DMS79 (cell line): ENCODE data around the gene SLC8A1.

Experiments used
- DNase-seq: peaks from one replicate; lab custom pipeline; 2025; lab: John Stamatoyannopoulos, UW

The SLC8A1 gene

DNA sequence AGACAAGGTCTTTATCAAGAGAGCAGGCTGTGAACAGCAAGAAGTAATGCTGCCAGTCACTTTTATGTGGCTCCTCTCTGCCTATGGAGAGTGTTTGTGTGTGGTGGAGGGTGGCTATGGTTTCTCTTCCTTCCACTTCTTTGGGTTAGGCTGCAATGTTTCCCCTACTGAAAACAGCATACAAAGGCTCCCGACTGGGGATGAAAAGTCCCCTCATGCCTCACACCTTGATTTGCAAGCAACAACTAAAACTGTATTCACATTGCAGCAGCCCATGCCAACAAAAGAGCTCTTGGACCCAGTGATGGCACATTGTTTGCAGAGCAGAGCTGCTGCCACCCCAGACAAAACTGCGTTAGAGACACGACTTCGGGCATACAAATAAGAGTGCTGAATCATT is 301.6 kb downstream of the SLC8A1 start:
- DNase-seq = no peak

DNA sequence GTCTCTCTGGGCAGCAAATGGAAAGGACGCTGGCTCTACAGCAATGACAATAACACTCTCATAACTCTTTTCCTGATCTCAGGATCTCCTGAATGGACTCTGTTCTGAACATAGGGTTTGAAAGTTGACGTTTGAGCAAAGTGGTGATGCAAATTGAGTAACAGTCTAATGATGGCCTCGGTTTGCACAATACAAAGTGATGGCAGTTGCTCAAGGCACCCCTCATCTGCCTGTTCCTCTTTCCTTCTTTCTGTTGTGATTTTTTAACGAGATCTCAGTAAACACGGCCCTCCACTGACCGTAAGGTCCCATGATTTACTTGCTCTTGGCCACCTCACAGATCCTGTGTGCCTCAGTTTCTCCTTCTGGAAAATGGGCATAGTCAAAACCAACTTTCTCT is 303.6 kb downstream of the SLC8A1 start:
- no peak for DNase-seq

DNA sequence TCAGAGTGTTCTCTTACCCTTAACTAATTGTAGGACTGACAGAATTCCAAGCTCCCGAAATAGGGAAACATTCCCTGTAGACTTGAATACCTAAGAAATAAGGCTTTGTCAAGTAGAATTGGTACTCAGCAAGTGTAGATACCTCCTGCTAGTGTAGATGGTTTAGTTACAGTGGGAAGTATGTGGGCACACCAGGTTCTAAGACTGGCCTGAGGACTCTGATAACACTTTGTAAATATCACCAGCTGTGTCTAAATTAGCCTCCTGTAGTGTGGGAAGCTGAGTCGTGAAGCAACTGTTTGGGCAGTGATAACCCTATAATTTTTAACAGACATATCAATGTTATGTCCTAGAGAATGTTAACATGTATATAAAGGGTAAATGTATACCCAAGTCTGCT is 304.5 kb downstream of the SLC8A1 start:
- no peak for DNase-seq

DNA sequence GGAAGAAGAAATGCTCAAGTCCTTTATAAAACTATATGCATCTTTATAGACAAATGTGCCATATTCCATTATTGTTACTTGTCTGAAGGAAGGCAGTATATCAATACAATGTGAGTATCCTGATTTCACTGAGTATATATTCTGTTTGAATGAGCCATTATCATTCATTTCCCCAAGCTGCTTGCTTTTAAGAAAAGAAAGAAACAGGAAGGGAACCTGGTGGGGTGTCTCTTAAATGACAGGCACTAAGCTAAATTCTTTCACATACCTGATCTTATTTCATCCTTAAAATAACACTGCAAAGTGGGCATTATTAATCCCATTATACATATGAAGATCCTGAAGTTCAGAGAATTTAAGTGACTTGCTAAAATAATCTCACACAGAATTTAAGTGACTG is 307.9 kb downstream of the SLC8A1 start:
- DNase-seq = no peak

DNA sequence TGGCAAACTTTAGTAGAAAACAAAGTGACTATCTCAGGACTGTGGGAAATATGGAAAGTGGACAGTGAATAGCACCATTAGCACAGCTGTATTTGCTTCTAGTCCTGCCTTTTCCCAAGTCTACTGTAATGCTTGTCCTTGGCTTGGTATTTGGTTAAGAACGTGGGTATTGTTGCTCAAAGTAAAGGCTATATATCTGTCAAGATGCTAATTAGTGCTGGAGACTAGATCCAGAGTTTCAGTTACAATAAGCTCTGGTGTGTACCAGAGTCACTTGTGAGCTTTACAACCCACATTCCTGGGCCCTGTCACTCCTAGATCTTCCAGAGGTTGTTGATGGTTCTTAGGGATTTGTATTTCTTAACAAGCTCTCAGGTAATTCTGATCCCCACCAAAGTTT is 313.6 kb downstream of the SLC8A1 start:
- no peak for DNase-seq

DNA sequence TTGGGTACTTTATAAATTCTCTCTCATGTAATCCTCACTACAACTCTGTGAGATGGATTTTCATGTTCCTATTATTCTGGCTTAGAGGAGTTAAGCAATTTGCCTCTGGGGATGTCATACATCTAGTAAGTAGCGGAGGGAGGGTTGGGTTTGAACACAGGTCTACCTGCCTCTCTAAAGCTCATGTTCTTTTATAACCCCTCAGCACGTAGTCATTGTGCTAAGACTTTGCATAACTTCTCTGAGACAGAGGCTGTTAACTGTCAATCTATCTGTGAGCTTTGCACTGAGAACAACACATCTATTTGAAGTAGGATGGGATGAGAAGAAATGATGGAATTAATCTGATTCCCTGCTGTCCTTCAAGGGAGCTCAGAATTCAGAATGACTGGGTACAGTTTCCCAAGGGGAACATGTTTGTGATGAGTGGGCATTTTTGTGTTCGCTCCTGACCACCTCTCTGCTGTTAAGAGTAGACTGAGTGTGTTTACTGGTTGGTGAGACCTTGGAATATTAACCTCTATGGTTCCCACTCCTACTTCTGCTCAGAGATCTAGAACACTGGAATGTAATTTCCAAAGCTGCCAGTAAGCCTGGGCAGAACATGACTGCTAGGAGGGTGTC is 320.7 kb downstream of the SLC8A1 start:
- no peak for DNase-seq

DNA sequence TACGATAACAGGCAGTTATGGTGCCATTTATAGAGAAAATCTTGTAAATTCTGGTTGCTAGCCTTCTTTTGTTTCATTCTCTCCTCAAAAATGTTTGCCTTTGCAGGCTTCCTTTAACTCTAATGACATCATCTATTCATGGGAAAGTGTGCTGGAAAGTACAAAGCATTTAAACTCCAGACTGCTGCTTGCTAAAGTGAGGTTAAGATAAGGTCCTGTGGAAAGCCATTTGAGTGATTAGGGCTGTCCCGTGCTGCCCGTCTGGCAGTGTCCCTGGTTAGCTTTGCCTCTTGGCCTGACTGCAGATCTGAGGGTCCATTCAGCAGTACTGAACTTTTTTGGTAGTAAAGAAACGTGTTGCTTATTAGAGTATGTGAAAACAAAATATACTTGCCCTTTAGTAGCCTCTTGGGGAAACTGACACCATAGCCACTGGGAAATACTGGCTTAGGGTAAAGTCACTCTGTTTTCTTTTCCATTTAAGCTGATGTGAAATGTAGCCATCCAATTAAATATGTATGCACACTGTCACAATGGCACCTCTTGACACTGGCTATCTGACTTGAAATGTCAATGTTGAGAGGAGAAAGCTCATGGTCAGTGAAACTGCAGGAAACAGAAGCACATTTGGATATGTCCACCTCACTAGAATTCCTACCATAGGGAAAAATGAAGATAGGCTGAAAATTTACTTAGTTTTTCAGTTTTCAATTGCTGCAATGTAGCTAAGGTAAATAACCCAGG is 321.5 kb downstream of the SLC8A1 start:
- no peak for DNase-seq

DNA sequence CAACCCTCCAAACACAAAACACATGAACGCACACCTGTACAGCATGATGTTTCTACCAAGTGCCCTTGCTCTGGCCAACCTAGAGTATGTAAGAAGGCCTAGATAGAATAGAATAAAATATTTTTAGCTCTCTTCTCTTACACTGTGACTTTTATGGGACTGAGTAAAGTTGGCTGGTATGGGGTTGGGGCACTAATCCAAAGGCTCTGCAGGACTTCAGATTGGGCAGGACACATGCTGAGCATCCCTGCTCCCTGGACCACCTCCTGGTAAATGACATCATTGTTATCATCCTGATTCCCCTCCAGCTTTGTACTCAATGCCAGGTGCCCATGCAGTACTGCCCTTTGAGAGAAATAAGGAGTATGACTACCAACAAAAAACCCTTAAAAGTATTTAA is 322.2 kb downstream of the SLC8A1 start:
- DNase-seq = no peak

DNA sequence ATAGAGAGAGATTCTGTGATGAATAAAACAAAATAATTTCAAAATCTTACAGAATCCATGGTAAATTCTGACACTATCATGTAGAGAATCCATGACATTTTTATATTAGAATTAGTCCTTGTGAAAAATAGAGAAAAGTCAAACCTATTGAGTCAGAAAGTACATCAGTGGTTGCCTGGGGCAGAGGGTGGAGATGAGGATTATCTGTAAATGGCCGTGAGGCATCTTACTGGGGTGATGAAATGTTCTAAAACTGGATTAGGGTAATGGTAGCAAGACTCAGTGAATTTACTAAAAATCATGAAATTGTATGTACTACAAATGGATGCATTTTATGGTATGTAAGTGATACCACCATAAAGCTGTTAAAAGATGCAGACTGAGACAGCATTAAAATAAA is 323.1 kb downstream of the SLC8A1 start:
- DNase-seq = no peak

DNA sequence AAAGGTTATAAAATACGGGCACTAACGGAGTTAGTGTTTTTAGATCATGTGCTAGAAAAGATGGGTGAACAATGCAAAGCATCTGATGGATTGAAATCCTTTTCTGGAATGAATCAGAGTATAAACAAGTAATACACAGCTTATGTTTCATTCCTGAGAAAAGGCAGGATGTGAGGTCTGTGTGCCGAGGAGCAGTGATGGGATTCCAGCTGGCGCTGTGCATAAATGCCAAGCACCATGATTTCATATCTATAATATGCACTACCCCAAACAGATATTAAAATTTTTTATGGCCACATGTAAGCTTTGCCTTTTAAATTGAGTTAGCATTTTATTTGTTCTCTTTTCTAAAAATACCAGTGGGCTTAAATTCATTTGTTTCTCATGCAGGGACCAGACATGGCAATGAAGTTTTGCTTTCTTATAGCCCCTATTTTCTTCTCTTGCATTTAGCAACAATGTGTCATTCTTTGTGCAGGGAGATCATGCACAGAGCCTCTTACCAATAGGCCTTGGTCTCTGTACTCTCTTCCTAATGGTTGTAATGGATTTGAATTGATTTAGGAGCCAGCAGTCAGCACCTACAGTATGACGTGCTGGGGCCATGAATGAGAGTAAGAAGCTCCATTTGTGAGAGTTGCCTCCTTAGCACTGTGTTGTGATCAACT is 323.9 kb downstream of the SLC8A1 start:
- no peak for DNase-seq

DNA sequence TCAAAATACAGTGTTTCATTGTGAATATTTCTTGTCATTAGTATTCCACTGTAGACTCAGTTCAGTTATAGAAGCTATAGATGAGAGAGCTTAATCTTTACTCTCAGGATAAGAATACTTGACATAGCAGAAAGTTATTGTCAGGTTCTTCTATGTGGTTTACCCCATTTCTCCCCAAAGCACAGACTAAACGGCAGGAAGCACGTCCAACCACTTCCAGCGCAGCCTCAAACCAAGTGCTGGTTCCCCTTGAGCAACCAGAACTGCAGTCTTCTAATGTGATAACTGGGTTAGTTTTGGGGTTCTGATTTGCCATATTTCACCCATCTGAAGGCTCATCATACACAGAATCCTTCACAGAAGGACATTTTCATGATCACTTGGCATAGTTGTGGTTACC is 324.7 kb downstream of the SLC8A1 start:
- no peak for DNase-seq

DNA sequence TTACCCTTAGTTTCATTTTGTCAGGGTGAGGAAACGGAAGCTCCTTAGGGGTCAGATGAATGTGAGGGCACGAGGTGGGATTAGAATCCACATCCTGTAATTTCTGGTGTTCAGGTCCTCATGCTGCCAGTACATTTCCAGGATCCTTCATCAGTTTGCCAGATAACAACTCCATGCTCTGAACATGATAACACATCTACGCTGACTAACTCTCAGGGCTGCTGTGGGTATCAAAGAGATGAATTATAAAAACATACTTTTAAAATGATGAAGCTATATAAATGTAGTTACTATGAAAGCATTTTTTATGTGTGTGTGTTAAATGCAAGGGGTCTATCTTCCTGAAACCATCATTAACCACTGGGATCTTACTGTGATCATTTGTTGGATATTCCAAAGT is 325.9 kb downstream of the SLC8A1 start:
- no peak for DNase-seq

DNA sequence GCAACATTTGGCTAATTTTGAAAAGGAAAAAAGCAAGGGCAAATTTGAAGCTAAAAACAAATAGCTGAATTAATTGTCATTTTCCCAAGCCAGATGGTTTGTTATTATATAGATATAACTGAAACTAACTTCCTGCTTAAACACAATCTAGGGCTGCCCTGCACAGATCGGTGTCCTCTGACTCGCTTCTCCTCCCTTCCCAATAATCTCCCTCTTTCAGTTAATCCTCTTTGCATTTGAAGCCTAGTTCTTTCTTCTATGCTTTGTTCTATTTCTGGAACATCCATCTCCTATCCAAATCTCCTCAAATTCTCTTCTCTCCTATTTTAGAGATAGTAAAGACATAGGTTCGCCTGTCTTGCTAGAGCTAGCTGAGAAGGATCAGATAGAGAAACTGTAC is 328.1 kb downstream of the SLC8A1 start:
- no peak for DNase-seq

DNA sequence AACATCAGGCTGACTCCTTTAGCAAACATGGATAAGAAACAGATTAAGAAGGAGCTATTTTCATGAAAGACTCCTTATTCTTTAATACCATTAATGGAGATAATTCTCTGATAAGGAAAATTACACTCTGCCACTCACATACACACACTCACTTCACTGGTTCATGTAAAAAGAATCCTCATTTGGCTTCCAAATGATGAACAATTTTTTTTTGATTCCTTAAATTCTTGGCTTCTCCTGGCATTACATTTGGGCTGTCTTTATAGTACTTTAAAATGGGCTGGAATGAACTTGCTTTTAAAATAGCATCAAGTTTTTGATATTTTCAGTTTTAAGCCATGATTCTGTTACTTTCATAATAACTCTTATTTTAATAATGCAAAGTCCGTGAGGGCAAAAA is 328.6 kb downstream of the SLC8A1 start:
- no peak for DNase-seq

DNA sequence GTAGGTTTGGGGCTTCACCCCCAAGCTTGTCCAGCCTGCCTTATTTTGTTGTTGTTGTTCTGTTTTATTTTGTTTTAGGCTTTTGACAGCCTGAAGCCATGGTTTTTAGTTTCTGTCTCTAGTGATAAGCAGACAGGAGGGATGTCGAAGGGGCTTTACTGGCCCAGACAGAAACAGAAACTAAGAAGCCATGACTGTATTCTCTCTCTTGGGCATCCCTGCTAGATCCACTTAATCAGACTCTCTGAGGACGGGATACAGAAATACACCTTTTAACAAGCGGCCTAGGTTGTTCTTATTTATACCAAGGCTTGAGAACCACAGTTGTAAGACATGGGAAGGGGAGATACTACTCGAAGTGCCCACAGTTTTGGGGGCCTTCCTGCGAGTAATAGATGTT is 330.9 kb downstream of the SLC8A1 start:
- no peak for DNase-seq

DNA sequence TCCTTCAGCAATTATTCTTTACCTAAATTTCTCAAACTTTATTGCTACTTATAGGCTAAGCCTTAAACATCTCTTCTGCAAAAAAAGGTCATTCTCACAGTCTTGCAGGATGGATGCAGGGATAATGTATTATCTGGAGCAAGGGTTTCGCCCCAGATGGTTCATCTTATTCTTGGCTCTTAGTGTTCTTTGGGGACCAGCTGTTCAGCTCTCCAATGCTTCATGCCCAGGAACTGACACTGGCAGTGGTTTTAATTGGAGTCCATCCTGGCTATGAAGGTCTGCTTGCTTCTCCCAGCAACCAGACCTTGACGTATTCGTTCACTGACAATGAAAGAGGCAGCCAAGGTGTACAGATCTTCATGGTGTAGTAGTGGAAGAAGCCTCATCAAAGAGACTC is 331.9 kb downstream of the SLC8A1 start:
- DNase-seq = no peak

DNA sequence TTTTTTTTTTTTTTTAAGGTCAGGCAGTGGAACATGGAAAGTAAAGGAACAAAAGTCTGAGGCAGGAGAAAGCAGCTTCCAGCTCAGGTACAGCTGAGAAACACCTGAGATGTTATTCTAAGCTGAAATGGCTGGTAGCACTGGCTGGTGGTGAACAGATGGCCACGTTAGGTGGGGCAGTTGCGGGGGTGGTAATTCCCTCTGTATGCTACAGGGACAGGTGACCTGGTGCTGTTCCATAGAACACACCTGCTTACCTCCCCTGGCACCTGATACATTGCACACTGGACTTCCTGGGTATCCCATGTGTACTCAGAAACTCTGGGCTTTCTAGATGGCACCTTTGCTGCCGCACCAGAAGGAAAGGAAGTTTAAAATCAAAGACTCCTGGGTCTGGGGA is 333.3 kb downstream of the SLC8A1 start:
- no peak for DNase-seq

DNA sequence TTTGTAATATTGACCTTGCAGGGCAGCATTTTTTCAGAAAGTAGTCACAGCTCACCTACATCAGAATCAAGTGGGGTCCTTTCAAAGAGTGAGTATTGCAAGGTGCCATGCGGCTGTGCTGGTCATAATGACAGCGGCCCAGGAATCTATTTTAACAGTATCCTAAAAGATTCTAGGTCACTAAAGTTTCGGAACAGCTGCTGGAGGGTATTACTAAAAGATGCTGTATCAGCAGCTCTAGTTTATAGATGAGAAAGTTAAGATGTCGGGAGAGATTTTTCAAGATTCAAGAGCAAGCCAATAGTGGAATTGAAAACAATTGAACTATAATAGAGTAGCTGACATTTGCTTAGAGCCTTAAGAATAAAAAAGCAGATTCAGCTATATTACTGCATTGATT is 336.0 kb downstream of the SLC8A1 start:
- DNase-seq = no peak

DNA sequence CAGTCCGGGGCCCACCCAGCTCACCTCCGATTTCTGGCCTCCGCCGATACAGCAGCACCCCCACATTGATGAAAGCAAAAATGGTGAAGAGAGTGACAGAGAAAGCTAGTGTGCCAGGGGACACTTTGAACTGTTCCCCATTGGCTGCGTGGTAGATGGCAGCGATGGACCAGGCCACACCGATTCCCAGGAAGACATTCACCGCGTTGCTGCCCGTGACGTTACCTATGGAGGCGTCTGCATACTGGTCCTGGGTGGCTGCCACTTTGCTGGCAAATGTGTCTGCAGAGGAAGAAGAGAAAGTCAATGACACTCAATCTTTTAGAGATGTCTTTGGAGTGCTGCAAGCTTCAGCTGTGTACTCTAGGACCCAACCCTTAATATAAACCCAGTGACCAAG is 336.5 kb downstream of the SLC8A1 start:
- no peak for DNase-seq

DNA sequence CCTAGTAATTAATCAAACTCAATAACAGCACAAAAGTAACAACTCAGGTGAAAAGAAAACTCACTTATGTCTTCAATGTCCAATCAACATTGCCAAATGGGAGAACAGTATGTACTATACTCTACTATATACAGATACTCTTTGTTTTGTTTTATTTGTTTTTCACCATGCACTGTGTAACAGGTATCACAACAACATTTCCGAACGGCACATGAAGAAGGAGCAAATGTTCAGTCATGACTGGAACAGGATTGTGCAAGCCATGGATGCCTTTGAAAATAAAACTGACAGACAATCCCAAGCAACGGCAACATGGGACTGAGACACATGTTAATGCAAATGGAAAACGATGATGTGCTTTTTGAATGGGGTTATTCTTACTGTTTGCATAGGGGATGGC is 337.9 kb downstream of the SLC8A1 start:
- DNase-seq = peak; percentile 36

DNA sequence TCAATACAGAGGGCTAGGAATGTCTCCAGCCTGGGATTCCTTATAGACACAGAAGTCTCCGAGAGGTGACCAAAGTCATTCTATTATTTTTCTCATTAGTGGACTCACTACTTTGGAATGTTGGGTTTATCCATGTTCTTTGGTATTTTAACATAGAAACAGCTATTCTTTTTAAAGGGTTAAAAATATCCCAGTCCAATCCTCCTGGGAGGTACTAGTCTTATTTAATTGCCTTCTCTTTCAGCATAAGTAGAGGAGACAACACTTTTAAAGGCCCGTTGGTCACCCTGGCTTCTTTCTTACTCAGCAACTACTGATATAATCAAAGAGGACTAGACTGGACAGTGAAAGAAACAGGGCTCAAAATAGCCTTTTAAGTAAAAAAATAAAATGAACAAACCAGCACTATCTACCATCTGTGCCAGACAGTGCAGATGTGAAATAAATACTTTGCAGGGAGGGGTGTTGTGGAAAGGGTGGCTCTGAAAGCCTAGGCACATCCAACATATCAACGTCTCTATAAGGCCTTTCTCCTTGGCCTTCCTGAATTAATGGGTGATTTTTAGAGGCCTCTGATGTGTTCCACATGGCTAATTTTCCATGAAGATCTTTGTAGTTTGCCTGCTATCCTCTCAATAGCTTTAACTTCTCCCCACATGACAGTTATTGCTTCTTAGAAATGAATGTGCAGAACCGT is 338.5 kb downstream of the SLC8A1 start:
- no peak for DNase-seq

DNA sequence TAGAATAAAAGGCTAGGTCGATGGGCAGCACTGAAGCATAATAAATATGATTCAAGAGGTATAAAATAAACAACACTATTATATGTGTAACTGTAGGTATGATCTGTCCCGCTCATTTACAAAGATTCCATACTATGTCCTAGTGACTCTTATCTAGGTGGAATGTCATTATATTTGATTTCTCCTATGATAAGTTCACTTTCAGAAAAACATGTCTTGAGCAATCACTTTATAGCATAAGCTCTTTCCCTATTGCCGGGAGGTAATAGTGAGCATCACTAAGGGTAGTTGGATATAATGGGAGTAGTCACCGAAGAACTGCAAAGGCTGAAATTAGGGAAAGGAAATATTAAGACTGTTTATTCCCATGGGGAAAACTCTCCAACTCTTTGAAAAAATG is 342.5 kb downstream of the SLC8A1 start:
- no peak for DNase-seq

DNA sequence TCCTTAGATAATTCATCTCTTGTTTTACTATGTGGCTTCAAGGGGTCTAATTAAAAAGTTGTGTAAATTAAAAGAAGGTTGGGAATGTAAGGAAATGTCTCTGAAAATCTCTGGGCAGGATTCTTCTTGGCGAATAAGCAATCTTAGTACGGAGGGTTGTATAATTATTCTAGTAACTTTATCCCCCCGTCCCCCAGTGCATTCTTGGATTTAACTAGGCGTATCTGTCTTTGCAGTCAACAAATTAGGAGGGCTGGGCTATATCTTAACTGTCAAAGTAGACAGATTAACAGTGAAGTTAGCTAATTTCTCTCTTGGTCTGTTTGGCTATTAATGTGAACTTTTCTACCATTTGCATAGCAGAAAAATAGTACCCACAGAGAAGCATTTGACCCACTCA is 343.0 kb downstream of the SLC8A1 start:
- no peak for DNase-seq
